Spleen (tissue), 11 donors: ENCODE measurements around the gene OBSL1. TPM values are rescaled to one million over a fixed set of nuclear protein-coding genes. Genes with fewer than 3 reads are reported as not detected.
A peak's percentile ranks its signal among the peaks of the same experiment; 100 is the strongest.

Experiments
- DNase-seq: peaks from one replicate; pipeline ENCODE4 v3.0.0-alpha.2; 2020
- H3K27ac ChIP-seq, 8 donors: fragments of 200-600 bp; sonication (generic) in 7 of 8; 1 replicate in 4 of 8; 2 replicates in 4 of 8; pipeline versions ENCODE4 v1.5.0 to v1.8.0; 2016 to 2021; ENCODE audit warnings: inconsistent platforms in 4 of 8, mild to moderate bottlenecking in 4 of 8, moderate library complexity in 1 of 8
- H3K27me3 ChIP-seq, 7 donors: fragments of 200-600 bp; sonication (generic) in 6 of 7; replicated peaks in 1 of 7; 1 replicate in 4 of 7; 2 replicates in 3 of 7; pipeline versions ENCODE4 v1.5.0 to v1.8.0; 2016 to 2021; ENCODE audit warnings: inconsistent platforms in 3 of 7, mild to moderate bottlenecking in 1 of 7
- H3K36me3 ChIP-seq, 6 donors: fragments of 200-600 bp; sonication (generic) in 5 of 6; 1 replicate in 4 of 6; 2 replicates in 2 of 6; pipeline versions ENCODE4 v1.5.0 to v1.8.0; 2016 to 2021; ENCODE audit warnings: inconsistent platforms in 2 of 6
- H3K4me1 ChIP-seq, 6 donors: fragments of 200-600 bp; sonication (generic) in 5 of 6; 1 replicate in 3 of 6; 2 replicates in 3 of 6; pipeline versions ENCODE4 v1.5.0 to v1.8.0; 2016 to 2021; ENCODE audit warnings: inconsistent platforms in 3 of 6
- H3K4me3 ChIP-seq, 8 donors: fragments of 200-600 bp; sonication (generic) in 7 of 8; 1 replicate in 4 of 8; 2 replicates in 4 of 8; pipeline versions ENCODE4 v1.5.0 to v1.8.0; 2016 to 2021; ENCODE audit warnings: inconsistent platforms in 4 of 8, mild to moderate bottlenecking in 4 of 8, moderate library complexity in 2 of 8
- H3K9me3 ChIP-seq, 8 donors: fragments of 200-600 bp; sonication (generic) in 7 of 8; 1 replicate in 4 of 8; 2 replicates in 4 of 8; pipeline versions ENCODE4 v1.5.0 to v1.8.0; 2016 to 2021; ENCODE audit warnings: inconsistent platforms in 4 of 8
- POLR2A ChIP-seq, 3 donors: fragments of 450-650 bp; IDR thresholded peaks; one replicate each; pipeline ENCODE4 v1.5.1; 2017; ENCODE audit warnings: antibody characterized with exemption in 3 of 3, mild to moderate bottlenecking in 1 of 3
- POLR2AphosphoS5 ChIP-seq, 3 donors: sonication (generic); formaldehyde crosslinking; IDR thresholded peaks; one replicate each; pipeline ENCODE4 v1.5.1; 2017; ENCODE audit warnings: antibody characterized with exemption in 3 of 3
- WGBS, 5 donors: extraction: QIAGEN DNeasy Blood & Tissue Kit in 3 of 5; methylation state at CpG; one replicate each; pipeline versions ENCODE4 v1.1.5 to v1.1.7; 2013 to 2018; 5-methylcytosine and 5-hydroxymethylcytosine counted together
- intact Hi-C: fragments of 100-400 bp; cut with DNase I; formaldehyde crosslinking; loops from one replicate; pipeline ENCODE4 v1.15.0; 2023; ENCODE audit warnings: low total_unique reads
- polyA plus RNA-seq, 3 donors: library from polyadenylated mRNA; stranded (reverse); fragments of 200-250 nt; gene quantifications; one replicate each; pipeline ENCODE4 v1.2.1, GENCODE V29; 2013
- total RNA-seq, 7 donors: library from RNA; depleted of rRNA in 3 of 7; stranded (reverse); fragments of >200 nt in 3 of 7; fragmentation: NEBNext Ultra II Directional in 4 of 7; extraction: Animal tissue kit (Norgen Biotek cat#: 25700) in 4 of 7; gene quantifications; one replicate each; pipeline versions ENCODE4 v1.1.0 to v1.2.1, GENCODE V29; 2016 to 2021
- TF ChIP-seq, protein P1 (sequence below), 11 experiments: fragments of 200-600 bp in 7 of 11; fragments of 450-650 bp in 4 of 11; sonication (generic) in 4 of 11; IDR thresholded peaks in 8 of 11; conservative IDR thresholded peaks in 3 of 11; 1 replicate in 7 of 11; 2 replicates in 4 of 11; pipeline versions ENCODE4 v1.4.0 to v1.8.0; 2016 to 2021; ENCODE audit warnings: antibody characterized with exemption in 11 of 11, inconsistent platforms in 4 of 11, mild to moderate bottlenecking in 1 of 11
- donor health status: healthy with polysubstance abuse.
- donor health status: DM: no; HTN: no; CAD: no; lungs with moderate emphysema.
- donor health status: DM: no; HTN: no; CAD: no.
- donor health status: Bipolar disorder and iron deficiency.
- donor health status: healthy.
- donor health status: DM: no; HTN: no; CAD: no.
- donor health status: DM: yes; HTN: yes; CAD: no.

The OBSL1 gene
- total and polyA plus RNA-seq, 10 donors, result 15.9 to 51.6 (median 31.0) TPM

DNA sequence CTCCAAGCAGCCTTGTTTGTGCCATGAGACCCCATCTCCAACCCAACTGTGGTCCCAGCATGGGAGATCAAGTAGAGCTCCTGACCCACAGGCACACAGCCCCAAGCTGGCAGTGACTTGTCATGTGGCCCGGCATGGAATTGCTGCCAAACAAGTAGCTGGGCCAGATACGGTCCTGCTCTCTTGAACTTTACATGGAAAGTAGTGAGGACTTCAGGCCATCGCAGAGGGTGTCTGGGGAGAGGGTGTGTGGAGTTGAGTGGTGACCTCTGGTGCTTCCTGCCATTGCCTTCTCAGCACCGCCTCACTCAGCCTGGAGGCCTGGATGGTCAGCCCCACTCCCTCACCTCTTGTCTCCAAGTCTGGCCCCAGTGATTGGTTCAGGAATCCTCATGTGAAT is 45.2 kb upstream of the OBSL1 start:
- no peaks in the 10 kb centered on the region for H3K9me3 ChIP-seq
- 81 to 100% (median 95%) methylated on average over 3 to 4 of the region's 4 CpGs for WGBS, 5 donors
- DNase-seq, result peak; percentile 64
- intact Hi-C loops, result no loop called here
- H3K36me3 ChIP-seq, result peaks cover 0 to 49% (median 34%) of the 10 kb centered on the region in 6 donors
- no peak overlapping the region for H3K4me3 ChIP-seq
- peaks cover 0 to 13% (median 6%) of the 10 kb centered on the region in 6 donors for H3K4me1 ChIP-seq
- no peak overlapping the region for H3K27ac ChIP-seq
- TF ChIP-seq POLR2AphosphoS5 (IDR thresholded peaks at IDR 0.05), result no peak
- no peak for TF ChIP-seq POLR2A (IDR thresholded peaks at IDR 0.05)
- TF ChIP-seq, protein P1, sequence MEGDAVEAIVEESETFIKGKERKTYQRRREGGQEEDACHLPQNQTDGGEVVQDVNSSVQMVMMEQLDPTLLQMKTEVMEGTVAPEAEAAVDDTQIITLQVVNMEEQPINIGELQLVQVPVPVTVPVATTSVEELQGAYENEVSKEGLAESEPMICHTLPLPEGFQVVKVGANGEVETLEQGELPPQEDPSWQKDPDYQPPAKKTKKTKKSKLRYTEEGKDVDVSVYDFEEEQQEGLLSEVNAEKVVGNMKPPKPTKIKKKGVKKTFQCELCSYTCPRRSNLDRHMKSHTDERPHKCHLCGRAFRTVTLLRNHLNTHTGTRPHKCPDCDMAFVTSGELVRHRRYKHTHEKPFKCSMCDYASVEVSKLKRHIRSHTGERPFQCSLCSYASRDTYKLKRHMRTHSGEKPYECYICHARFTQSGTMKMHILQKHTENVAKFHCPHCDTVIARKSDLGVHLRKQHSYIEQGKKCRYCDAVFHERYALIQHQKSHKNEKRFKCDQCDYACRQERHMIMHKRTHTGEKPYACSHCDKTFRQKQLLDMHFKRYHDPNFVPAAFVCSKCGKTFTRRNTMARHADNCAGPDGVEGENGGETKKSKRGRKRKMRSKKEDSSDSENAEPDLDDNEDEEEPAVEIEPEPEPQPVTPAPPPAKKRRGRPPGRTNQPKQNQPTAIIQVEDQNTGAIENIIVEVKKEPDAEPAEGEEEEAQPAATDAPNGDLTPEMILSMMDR (IDR thresholded peaks at IDR 0.05 in 8 of 11, conservative IDR thresholded peaks at IDR 0.05 in 3 of 11), result no peak
- no peaks in the 10 kb centered on the region for H3K27me3 ChIP-seq

DNA sequence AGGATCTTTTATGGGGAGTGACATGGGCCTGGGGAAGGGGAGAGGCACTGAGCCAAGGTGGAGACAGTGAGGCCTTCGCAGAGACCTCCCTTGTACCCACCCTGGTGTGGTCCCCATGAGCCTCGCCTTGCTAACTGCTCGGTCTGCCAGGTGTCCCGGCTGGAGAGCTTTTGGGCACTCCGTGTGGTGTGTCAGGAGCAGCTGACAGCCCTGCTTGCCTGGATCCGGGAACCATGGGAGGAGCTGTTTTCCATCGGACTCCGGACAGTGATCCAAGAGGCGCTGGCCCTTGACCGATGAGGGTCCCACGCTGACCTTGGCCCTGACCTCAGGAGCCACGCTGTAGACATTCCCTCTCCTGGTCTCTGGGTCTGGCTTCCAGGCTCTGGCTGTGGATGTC is 44.6 kb upstream of the OBSL1 start:
- intact Hi-C loops, result no loop called here
- no peak overlapping the region for H3K4me3 ChIP-seq
- 77 to 99% (median 88%) methylated on average over 7 to 12 of the region's 12 CpGs for WGBS, 5 donors
- H3K36me3 ChIP-seq, result peaks cover 0 to 56% (median 40%) of the 10 kb centered on the region in 6 donors
- H3K4me1 ChIP-seq, result peaks cover 0 to 13% (median 6%) of the 10 kb centered on the region in 6 donors
- no peaks in the 10 kb centered on the region for H3K27me3 ChIP-seq
- H3K9me3 ChIP-seq, result no peaks in the 10 kb centered on the region
- H3K27ac ChIP-seq, result no peak overlapping the region
- peak; percentile 71 for DNase-seq
- TF ChIP-seq, protein P1 (IDR thresholded peaks at IDR 0.05 in 8 of 11, conservative IDR thresholded peaks at IDR 0.05 in 3 of 11), result no peak
- TF ChIP-seq POLR2A (IDR thresholded peaks at IDR 0.05) (no peak), POLR2AphosphoS5 (IDR thresholded peaks at IDR 0.05) (no peak)

DNA sequence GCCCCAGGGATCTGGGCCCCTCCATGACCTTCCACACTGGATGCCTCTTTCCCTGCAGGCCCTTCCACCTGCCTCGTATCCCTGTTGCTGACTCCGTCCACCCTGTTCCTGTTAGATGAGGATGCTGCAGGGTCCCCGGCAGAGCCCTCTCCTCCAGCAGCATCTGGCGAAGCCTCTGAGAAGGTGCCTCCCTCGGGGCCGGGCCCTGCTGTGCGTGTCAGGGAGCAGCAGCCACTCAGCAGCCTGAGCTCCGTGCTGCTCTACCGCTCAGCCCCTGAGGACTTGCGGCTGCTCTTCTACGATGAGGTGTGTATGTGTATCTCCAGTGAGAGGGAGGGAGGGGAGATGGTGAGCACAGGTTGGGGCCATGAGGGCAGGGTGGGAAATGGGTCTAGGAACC is 43.7 kb upstream of the OBSL1 start:
- WGBS, 5 donors, result 92 to 95% (median 95%) methylated on average over 9 to 11 of the region's 11 CpGs
- Histone ChIP-seq H3K4me3 (no peak overlapping the region), H3K9me3 (no peaks in the 10 kb centered on the region), H3K27ac (no peak overlapping the region), H3K27me3 (no peaks in the 10 kb centered on the region), H3K4me1 (peaks cover 0 to 13% (median 6%) of the 10 kb centered on the region in 6 donors), H3K36me3 (peaks cover 0 to 65% (median 47%) of the 10 kb centered on the region in 6 donors)
- intact Hi-C loops, result no loop called here
- peak in 1 of 3 donors; percentile 32 for TF ChIP-seq POLR2AphosphoS5 (IDR thresholded peaks at IDR 0.05)
- TF ChIP-seq, protein P1 (IDR thresholded peaks at IDR 0.05 in 8 of 11, conservative IDR thresholded peaks at IDR 0.05 in 3 of 11), result no peak
- DNase-seq, result peak; percentile 73

DNA sequence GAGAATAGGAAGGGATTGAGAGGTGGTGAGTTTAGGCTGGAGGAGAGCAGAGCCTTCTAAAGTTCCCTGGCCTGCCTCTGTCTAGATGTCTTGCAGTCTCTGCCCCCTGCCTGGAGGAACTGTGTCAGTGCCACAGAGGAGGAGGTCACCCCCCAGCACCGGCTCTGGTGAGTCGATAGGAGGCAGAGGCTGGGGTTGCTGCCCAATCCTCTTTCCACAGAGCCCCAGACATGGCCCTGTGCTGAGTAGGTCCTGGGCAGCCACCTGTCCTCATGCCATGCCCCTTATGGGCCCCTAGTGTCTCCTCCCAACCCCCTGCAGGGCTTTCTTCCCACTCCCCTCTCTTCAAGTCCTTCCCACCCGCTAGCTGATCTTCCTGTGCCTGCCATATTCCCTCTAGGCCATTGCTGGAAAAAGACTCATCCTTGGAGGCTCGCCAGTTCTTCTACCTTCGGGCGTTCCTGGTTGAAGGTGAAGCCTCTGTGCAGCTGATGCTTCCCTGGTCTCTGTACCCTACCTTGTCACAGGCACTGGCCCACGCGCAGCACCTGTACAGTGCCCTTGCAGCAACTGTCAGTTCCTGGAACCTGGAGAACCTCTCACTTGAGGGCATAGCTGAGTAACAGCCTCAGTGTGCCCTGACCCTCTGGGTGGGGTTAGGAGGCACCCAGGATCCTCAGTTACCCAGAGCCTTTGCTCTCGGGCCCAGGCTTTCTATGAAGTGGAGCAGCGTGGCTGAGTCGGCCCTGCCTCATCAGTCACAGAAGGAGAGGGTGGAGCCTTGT is 42.9 kb upstream of the OBSL1 start:
- Histone ChIP-seq H3K36me3 (peaks cover 0 to 72% (median 53%) of the 10 kb centered on the region in 6 donors), H3K27me3 (no peaks in the 10 kb centered on the region), H3K4me1 (peaks cover 0 to 13% (median 6%) of the 10 kb centered on the region in 6 donors), H3K27ac (no peak overlapping the region), H3K9me3 (no peaks in the 10 kb centered on the region), H3K4me3 (no peak overlapping the region)
- no peak for TF ChIP-seq POLR2A (IDR thresholded peaks at IDR 0.05)
- no peak for TF ChIP-seq POLR2AphosphoS5 (IDR thresholded peaks at IDR 0.05)
- TF ChIP-seq, protein P1 (IDR thresholded peaks at IDR 0.05 in 8 of 11, conservative IDR thresholded peaks at IDR 0.05 in 3 of 11), result no peak
- 94 to 97% (median 95%) methylated on average over 11 of the region's 11 CpGs for WGBS, 5 donors
- peak; percentile 65 for DNase-seq
- intact Hi-C loops, result no loop called here
